ENCODE measurements around the gene ANXA8. TPM values are rescaled to one million over a fixed set of nuclear protein-coding genes. Genes with fewer than 3 reads are reported as not detected.

ANXA8 gene
- total RNA-seq, 1 donor from 2014 or later: 0.12 TPM

Other genes starting within 250 kb of the ANXA8 start
- not detected in 2 replicates for gene GDF10, start 183.9 kb downstream of the ANXA8 start, total RNA-seq
- not detected in 2 replicates for gene GDF2, start 161.7 kb downstream of the ANXA8 start, total RNA-seq
- gene RBP3, start 135.8 kb downstream of the ANXA8 start, total RNA-seq: not detected in 2 replicates
- gene ZNF488, start 99.8 kb downstream of the ANXA8 start, total RNA-seq: not detected in 2 replicates
- not detected in 2 replicates for gene FAM25G, start 7.6 kb upstream of the ANXA8 start, total RNA-seq
- gene AGAP9, start 39.5 kb upstream of the ANXA8 start, total RNA-seq: 3.1 and 4.8 TPM in 2 replicates

Data from glomerular endothelial cell (primary cell).